PC-3 (cell line): ENCODE data around the gene PPBP.
"Not testable (repeated sequence)": the region's sequence is repeated elsewhere in the genome, so short reads cannot be mapped to it uniquely, and the experiment has no call there.

ENCODE experiments used
- EZH2 ChIP-seq: fragments of 300-600 bp; sonication (generic); IDR thresholded peaks from one replicate; pipeline ENCODE4 v1.6.1; 2017; ENCODE audit warnings: antibody characterized with exemption, mild to moderate bottlenecking, low read length; ENCODE audit not compliant: unreplicated experiment
- TF ChIP-seq, protein P1 (sequence below): fragments of 300-600 bp; sonication (generic); conservative IDR thresholded peaks from 2 replicates; pipeline ENCODE4 v1.5.1; 2017; ENCODE audit warnings: antibody characterized with exemption, low read depth, mild to moderate bottlenecking, low read length

DNA sequence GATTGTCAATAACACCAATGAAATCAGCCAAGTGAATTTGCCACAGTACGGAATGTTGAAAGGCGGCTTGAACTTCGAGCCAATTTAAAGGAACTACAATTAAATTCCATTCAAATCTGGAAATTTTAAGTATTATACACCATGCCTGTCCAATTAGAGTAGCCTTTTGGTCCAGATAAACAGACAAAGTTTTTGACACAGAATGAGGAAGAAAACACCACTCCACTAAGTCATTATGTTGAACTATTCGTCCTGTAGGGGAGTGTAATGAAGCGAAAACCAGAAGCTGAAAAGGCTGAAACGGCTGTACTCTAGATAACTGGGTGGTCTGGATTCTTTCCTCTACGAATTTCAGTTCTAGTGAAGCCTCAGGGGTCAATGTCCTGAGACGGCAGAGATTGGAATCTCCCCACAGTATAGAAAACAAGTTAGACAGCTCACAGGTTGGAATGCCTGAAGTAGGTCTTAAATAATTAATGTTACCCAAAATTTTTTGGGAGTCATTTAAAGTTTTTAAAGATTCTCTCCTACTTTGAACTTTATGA, 37.5 kb downstream of the PPBP start:
- TF ChIP-seq, protein P1, sequence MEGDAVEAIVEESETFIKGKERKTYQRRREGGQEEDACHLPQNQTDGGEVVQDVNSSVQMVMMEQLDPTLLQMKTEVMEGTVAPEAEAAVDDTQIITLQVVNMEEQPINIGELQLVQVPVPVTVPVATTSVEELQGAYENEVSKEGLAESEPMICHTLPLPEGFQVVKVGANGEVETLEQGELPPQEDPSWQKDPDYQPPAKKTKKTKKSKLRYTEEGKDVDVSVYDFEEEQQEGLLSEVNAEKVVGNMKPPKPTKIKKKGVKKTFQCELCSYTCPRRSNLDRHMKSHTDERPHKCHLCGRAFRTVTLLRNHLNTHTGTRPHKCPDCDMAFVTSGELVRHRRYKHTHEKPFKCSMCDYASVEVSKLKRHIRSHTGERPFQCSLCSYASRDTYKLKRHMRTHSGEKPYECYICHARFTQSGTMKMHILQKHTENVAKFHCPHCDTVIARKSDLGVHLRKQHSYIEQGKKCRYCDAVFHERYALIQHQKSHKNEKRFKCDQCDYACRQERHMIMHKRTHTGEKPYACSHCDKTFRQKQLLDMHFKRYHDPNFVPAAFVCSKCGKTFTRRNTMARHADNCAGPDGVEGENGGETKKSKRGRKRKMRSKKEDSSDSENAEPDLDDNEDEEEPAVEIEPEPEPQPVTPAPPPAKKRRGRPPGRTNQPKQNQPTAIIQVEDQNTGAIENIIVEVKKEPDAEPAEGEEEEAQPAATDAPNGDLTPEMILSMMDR, result not testable (repeated sequence)
- TF ChIP-seq EZH2, result not testable (repeated sequence)
